Mesodermal cell (in vitro differentiated cells): Measurements from ENCODE around the gene OSBPL10.
A peak's percentile ranks its signal among the peaks of the same experiment; 100 is the strongest.

ENCODE experiments used
- H3K27ac ChIP-seq: 2 replicates; pipeline ENCODE4 v1.7.0; 2013; ENCODE audit warnings: mild to moderate bottlenecking, low read depth, low read length, moderate library complexity; ENCODE audit not compliant: severe bottlenecking
- H3K36me3 ChIP-seq: 2 replicates; pipeline ENCODE4 v1.7.1; 2013; ENCODE audit warnings: mild to moderate bottlenecking, low read length, moderate library complexity; ENCODE audit not compliant: control insufficient read depth, insufficient read depth
- H3K4me1 ChIP-seq: one replicate; pipeline ENCODE4 v1.7.1; 2013; ENCODE audit warnings: mild to moderate bottlenecking, low read length; ENCODE audit not compliant: insufficient read depth, control insufficient read depth, poor library complexity, severe bottlenecking
- H3K4me3 ChIP-seq: 2 replicates; pipeline ENCODE4 v1.7.0; 2013; ENCODE audit warnings: low read length, control low read depth, mild to moderate bottlenecking; ENCODE audit not compliant: insufficient read depth, poor library complexity, severe bottlenecking; ENCODE audit errors: extremely low read depth
- H3K9me3 ChIP-seq: 2 replicates; pipeline ENCODE4 v1.7.1; 2013; ENCODE audit warnings: mild to moderate bottlenecking, low read length, moderate library complexity; ENCODE audit not compliant: control insufficient read depth
- WGBS, 2 experiments: methylation state at CpG; one replicate each; pipeline ENCODE4 v1.1.5; 2013; ENCODE audit warnings: missing lambda C conversion rate in 2 of 2; ENCODE audit not compliant: insufficient coverage in 2 of 2; 5-methylcytosine and 5-hydroxymethylcytosine counted together

OSBPL10 gene

DNA sequence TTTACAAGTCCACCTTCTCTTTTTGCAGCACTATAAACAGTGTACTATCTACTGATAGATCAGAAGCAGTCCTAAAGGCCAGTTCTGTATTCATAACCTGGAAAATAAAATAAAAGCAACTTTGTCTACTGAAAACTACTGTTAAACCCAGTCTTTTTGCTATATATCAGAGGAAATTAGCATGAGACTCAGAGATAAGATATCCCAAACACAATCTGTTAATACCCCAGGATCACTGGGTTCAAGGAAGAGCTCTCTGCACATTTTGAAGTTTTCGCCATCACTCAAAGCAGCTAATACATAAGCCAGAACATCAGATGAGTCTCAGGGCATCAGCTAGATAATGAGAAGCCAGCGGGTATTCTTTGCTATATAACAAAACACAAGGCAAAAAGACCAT, 21.8 kb downstream of the OSBPL10 start:
- no peaks in the 10 kb centered on the region for H3K36me3 ChIP-seq
- H3K4me1 ChIP-seq: peaks cover 31% of the 10 kb centered on the region
- H3K27ac ChIP-seq: peak overlapping the region; percentile 44
- H3K4me3 ChIP-seq: no peak overlapping the region
- peaks cover 11% of the 10 kb centered on the region for H3K9me3 ChIP-seq
- 94% methylated on average over 2 of the region's 2 CpGs; no CpG with 5 or more reads in 1 of the 2 experiments for WGBS, 2 experiments

DNA sequence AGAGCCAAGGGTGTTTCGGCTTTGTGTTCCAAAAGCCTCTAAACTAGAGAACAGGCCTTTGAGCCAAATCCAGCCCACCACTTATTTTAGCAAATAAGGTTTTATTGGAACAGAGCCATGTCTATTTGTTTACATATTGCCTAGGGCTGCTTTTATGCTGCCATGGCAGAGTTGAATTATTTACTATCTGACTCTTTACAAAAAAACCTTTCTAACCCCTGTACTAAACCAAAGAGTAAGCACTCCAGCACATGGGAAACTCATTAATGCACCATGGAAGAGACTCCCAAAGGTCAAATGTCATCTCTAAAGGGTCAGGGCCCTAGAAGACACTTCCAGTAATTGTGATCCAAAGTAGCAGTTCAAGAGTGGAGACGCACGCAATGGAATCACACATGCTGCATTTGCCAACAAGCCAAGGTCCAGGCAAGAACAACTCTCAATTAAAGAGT, 22.3 kb downstream of the OSBPL10 start:
- Histone ChIP-seq H3K27ac (peak overlapping the region; percentile 44), H3K9me3 (peaks cover 11% of the 10 kb centered on the region)

DNA sequence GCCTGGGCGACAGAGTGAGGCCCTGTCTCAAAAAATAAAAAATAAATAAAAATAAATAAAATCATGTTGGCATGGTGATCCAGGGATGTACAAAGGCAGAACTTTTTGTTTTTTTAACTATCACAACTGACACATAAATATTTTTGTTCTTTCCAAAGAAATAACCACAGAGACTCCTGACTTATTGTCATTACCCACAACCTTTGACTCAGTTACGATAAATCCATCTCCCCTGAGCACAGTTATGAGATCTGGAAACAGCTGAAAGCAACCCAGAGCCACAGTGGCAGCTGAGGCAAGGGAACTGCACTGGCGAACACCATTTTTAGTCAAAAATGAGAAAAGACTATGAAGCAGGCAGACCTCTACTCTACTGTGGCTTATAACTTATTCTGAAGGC, 24.0 kb downstream of the OSBPL10 start:
- Histone ChIP-seq H3K36me3 (no peaks in the 10 kb centered on the region), H3K4me3 (no peak overlapping the region), H3K4me1 (peaks cover 31% of the 10 kb centered on the region), H3K27ac (no peak overlapping the region), H3K9me3 (peaks cover 11% of the 10 kb centered on the region)
- WGBS, 2 experiments: 92 to 100% methylated on average over 2 of the region's 3 CpGs

More for the DNA sequence above, 22.3 kb downstream of the OSBPL10 start:
- peaks cover 31% of the 10 kb centered on the region for H3K4me1 ChIP-seq
- H3K4me3 ChIP-seq: no peak overlapping the region
- no peaks in the 10 kb centered on the region for H3K36me3 ChIP-seq
- 86 to 92% methylated on average over 2 to 3 of the region's 3 CpGs for WGBS, 2 experiments

DNA sequence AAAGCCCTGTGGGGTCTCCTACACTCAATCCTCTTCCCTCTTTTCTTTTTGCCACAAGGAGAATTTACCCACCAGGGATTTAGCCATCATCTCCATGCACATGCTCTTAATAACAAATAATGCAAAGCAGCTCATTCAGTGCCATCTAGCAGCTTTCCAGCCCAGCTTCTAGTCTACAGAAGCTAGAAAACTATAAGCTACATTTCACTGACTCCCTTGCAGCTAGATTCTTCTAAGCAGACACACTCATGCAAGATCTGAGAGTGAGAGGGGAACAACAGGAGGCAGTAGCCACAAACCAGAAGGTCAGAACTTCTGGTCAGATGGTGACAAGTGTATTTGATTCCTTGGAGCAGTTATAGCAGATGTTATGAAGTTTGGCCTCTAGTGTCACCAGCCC, 25.5 kb downstream of the OSBPL10 start:
- peaks cover 22% of the 10 kb centered on the region for H3K4me1 ChIP-seq
- H3K27ac ChIP-seq: no peak overlapping the region
- H3K36me3 ChIP-seq: no peaks in the 10 kb centered on the region
- H3K4me3 ChIP-seq: no peak overlapping the region
- H3K9me3 ChIP-seq: peaks cover 15% of the 10 kb centered on the region

DNA sequence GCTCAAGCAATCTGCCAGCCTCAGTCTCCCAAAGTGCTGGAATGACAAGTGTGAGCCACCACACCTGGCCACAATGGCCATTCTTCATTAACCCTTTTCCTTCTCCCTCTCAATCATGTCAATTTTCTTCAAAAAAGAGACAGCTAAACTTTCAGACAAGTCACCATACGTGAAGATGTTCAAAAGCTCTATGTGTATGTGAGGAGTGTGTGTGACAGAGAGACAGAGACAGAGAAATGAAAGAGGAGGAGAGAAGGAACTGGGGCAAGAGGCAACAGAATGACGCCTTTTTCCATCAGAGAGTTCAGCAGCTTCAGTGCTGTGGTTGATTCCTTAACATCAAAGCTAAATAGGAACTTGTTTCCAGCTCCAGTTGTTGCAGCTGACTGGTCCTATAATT, 27.4 kb downstream of the OSBPL10 start:
- no peak overlapping the region for H3K27ac ChIP-seq
- H3K9me3 ChIP-seq: peaks cover 24% of the 10 kb centered on the region
- 100% methylated on average over 1 to 2 of the region's 2 CpGs for WGBS, 2 experiments
- H3K4me1 ChIP-seq: peaks cover 4% of the 10 kb centered on the region
- H3K36me3 ChIP-seq: no peaks in the 10 kb centered on the region
- H3K4me3 ChIP-seq: no peak overlapping the region

DNA sequence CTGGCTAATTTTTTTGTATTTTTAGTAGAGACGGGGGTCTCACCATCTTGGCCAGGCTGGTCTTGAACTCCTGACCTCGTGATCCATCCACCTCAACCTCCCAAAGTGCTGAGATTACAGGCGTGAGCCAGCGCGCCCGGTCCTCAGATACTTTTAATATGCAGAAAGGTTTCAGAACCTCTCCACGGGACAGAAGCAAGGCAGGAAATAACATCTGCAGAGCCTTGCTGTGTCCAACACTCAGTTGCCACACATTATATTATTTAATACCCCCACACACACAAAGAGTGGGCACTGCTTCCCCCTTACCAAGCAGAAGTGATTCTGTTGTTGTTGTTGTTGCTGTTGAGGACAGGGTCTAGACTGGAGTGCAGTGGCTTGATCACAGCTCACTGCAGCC, 28.0 kb downstream of the OSBPL10 start:
- Histone ChIP-seq H3K36me3 (no peaks in the 10 kb centered on the region), H3K9me3 (peaks cover 24% of the 10 kb centered on the region), H3K27ac (no peak overlapping the region), H3K4me3 (no peak overlapping the region), H3K4me1 (no peaks in the 10 kb centered on the region)
- 58 to 59% methylated on average over 3 to 6 of the region's 7 CpGs for WGBS, 2 experiments

DNA sequence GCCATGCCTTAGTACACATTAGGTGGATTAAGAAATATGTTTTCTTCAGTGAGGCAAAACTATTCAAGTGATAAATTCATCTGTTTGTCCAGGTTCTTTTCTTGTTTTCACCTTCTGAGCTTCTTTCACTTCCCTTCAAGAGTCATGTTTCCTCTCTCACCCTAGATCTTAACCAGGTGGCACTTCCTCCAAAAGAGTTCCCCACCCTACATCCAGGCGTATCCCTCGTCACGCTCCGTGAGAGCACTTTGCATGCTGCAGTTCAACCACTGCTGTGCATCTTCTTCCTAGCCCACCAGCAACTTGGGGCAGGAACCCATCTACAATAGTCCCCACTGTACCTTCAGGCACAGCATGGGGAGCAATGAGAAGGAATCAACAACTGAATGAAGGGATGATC, 28.9 kb downstream of the OSBPL10 start:
- Histone ChIP-seq H3K36me3 (no peaks in the 10 kb centered on the region), H3K27ac (no peak overlapping the region), H3K9me3 (peaks cover 24% of the 10 kb centered on the region), H3K4me3 (no peak overlapping the region), H3K4me1 (no peaks in the 10 kb centered on the region)
- whole genome bisulfite sequencing, 2 experiments: 89 to 94% methylated on average over 4 of the region's 4 CpGs

DNA sequence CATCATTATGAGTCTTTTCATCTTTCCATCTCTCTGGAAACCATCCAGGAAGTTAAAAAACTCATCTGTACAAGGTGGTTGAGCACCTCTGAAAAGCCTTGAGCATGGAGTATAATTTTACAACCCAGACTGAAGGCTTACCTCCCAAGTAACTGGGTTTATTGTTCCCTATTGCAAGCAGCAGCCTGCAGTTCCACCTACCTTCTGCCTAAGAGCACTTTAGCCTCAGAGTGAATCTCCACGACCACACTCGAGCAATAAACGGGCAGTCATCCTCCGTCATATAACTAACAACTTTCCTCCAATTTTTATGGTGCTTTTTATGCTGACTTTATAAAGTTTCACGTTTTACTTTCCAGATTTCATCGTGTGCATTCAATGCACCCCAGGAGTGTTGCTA, 32.8 kb downstream of the OSBPL10 start:
- Histone ChIP-seq H3K36me3 (no peaks in the 10 kb centered on the region), H3K4me1 (peaks cover 3% of the 10 kb centered on the region), H3K4me3 (no peak overlapping the region), H3K9me3 (peaks cover 13% of the 10 kb centered on the region), H3K27ac (no peak overlapping the region)
- WGBS, 2 experiments: 100% methylated on average over 2 to 6 of the region's 6 CpGs

DNA sequence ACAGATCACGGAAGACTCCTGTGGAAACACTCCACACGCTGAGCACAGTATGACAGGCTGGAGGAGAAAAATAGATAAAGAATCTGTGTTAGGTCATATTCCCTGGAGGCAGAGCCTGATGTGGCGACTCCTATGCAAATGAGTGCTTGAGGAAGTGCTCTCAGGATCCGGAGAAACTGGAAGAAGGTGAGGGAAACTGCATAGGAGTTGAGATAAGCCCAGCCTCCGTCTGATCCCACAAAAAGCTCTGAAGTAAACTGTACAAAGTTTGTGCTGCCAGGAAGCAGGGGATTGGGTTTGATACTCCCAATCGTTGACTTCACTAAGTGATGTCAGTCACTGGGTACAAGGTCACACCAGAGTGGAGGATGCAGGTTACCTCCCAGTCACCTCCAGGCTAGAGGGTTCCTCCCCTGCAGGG, 33.4 kb downstream of the OSBPL10 start:
- Histone ChIP-seq H3K4me3 (no peak overlapping the region), H3K4me1 (peaks cover 3% of the 10 kb centered on the region), H3K9me3 (peaks cover 13% of the 10 kb centered on the region), H3K36me3 (no peaks in the 10 kb centered on the region), H3K27ac (no peak overlapping the region)
- WGBS, 2 experiments: 71 to 75% methylated on average over 5 of the region's 6 CpGs

DNA sequence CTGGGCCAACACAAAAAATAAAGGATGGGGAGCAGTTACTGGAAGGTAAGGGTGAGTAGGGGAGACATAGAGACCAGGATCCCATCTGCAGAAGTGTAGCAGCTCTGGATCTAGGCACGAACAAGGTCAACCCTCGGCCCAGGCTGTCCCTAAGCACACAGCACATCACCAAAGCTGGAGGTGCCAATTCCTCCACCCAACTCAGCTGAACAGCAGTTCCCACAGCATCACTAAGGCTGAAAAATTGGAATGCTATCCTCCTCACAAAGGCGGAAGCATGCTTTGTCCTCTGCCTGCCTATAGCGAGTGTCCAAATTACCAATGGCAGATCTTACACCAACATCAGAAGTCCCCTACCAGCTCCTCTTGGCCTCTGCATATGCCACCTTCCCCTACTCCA, 33.9 kb downstream of the OSBPL10 start:
- Histone ChIP-seq H3K9me3 (peaks cover 13% of the 10 kb centered on the region), H3K36me3 (no peaks in the 10 kb centered on the region), H3K4me3 (no peak overlapping the region), H3K4me1 (peaks cover 3% of the 10 kb centered on the region), H3K27ac (no peak overlapping the region)
- WGBS, 2 experiments: 94 to 100% methylated on average over 3 to 4 of the region's 4 CpGs

DNA sequence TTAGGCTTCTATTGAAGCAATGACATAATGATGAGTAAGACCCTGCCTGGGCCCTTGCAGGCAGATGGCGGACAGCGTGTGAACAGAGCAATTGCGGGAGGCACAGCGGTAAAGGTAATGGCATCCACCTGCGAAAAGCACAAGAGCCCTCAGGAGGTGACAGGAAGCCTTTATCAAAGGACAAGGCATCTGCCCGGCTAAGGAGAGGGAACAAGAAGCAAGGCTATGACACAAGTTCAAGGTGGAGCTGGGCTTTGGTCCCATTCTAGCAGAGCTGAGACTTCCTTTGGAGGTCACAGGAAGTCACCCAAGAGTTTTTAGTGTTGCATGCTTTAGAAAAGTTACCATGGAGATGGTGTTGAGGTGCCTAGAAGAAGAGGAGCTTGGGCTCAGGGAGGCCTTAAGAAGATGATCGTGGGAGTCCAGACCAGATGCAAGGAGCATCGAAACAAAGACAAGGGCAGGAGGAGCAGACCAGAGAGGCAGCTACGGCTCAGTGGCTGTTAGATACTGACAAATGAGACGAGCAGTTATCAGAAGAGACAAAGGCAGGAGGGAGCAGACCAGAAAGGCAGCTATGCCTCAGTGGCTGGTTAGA, 34.5 kb downstream of the OSBPL10 start:
- Histone ChIP-seq H3K4me3 (no peak overlapping the region), H3K27ac (no peak overlapping the region), H3K4me1 (peaks cover 5% of the 10 kb centered on the region), H3K36me3 (no peaks in the 10 kb centered on the region), H3K9me3 (peaks cover 13% of the 10 kb centered on the region)
- WGBS, 2 experiments: 96% methylated on average over 10 of the region's 10 CpGs
